NCI-H446 (cell line): ENCODE data around the gene AP4B1.
"Not testable (repeated sequence)": the region's sequence is repeated elsewhere in the genome, so short reads cannot be mapped to it uniquely, and the experiment has no call there.

ENCODE experiments used
- DNase-seq, 2 experiments: peaks; one replicate each; lab custom pipeline; 2025; lab: John Stamatoyannopoulos, UW

AP4B1 gene

GRCh38 chr1:113904674-113905434, at the start of gene AP4B1, which contains the start of gene DCLRE1B:
Gene AP4B1 (minus strand): TSS chr1:113904799. CDS start chr1:113904717, 82 bp downstream.
Gene DCLRE1B (plus strand): TSS chr1:113905326. CDS start chr1:113905587, 261 bp downstream.
- DNase-seq = peak; percentile 99 to 100

GRCh38 chr1:113951719-113952118, 47.1 kb upstream of the AP4B1 start:
- no peak for DNase-seq

DNA sequence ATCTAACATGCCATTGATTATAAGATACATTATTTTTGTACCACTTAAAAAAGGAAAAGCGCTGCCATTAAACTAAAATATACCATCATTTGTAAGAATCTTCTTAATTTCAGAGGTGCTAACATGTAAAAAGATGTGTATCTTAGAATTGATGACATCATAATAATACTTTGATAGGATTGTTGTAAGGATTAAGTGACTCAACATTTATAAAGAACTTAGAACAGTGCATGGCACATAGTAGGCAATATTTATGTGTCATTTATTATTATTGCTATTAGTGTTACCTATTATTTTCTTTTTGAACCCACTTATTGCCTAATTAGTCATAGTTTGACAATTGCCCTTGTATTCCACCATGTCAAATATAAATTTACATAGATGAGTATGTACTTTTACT, 46.3 kb upstream of the AP4B1 start:
- DNase-seq = no peak

DNA sequence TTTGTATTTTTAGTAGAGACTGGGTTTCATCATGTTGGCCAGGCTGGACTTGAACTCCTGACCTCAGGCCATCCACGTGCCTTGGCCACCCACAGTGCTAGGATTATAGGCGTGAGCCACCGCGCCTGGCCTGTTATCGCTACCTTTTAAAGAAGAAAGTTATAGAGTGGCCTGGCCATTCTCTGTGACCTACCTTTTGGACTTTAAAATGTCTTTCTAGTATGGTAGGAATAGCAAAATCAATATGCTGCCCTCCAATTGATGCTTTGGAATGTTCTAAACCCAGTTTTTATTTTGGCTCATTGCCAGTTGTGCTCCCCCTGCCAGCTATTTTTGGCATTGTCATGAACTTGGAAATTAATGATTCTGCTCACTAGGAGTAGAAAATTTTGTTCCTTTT, 44.4 kb upstream of the AP4B1 start:
- DNase-seq = peak in 1 of 2 experiments; percentile 51

DNA sequence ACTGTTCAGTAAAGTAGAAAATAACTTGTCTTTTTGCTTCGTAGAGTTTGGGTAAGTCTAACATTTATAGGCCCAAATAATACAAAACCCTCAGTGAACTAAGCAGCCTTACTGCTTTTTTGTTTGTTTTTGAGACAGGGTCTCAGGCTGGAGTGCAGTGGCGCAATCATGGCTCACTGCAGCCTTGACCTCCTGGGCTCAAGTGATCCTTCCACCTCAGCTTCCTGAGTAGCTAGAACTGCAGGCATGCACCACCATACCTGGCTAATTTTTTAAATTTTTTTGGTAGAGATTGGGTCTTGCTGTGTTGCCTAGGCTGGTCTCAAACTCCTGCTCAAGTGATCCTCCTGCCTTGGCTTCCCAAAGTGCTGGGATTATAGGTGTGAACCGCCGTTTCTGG, 43.6 kb upstream of the AP4B1 start:
- not testable (repeated sequence) for DNase-seq

- no peak for DNase-seq
These were observed 42.9 kb upstream of the AP4B1 start for GRCh38 chr1:113947388-113948107.

- no peak for DNase-seq
These were observed 42.2 kb upstream of the AP4B1 start for GRCh38 chr1:113946678-113947387.

- no peak for DNase-seq
These were observed 41.5 kb upstream of the AP4B1 start for GRCh38 chr1:113946112-113946511.

- DNase-seq = no peak
These were observed 40.7 kb upstream of the AP4B1 start for GRCh38 chr1:113945329-113945728.

GRCh38 chr1:113943028-113943811, 38.6 kb upstream of the AP4B1 start:
- no peak for DNase-seq

GRCh38 chr1:113942527-113942926, 37.9 kb upstream of the AP4B1 start:
- DNase-seq = no peak

DNA sequence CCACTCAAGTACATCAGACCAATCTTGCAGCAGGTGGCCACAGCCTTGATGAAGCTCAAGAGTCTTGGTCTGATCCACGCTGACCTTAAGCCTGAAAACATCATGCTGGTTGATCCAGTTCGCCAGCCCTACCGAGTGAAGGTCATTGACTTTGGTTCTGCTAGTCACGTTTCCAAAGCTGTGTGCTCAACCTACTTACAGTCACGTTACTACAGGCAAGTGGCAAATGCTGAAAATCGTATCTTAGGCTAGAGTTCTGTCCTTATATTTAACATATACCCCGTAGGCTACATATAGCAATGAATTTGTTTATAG, 36.6 kb upstream of the AP4B1 start:
- DNase-seq = no peak

DNA sequence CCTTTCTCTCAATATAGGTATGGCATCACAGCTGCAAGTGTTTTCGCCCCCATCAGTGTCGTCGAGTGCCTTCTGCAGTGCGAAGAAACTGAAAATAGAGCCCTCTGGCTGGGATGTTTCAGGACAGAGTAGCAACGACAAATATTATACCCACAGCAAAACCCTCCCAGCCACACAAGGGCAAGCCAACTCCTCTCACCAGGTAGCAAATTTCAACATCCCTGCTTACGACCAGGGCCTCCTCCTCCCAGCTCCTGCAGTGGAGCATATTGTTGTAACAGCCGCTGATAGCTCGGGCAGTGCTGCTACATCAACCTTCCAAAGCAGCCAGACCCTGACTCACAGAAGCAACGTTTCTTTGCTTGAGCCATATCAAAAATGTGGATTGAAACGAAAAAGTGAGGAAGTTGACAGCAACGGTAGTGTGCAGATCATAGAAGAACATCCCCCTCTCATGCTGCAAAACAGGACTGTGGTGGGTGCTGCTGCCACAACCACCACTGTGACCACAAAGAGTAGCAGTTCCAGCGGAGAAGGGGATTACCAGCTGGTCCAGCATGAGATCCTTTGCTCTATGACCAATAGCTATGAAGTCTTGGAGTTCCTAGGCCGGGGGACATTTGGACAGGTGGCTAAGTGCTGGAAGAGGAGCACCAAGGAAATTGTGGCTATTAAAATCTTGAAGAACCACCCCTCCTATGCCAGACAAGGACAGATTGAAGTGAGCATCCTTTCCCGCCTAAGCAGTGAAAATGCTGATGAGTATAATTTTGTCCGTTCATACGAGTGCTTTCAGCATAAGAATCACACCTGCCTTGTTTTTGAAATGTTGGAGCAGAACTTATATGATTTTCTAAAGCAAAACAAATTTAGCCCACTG, 36.0 kb upstream of the AP4B1 start:
- DNase-seq = no peak

GRCh38 chr1:113938192-113938591, 33.6 kb upstream of the AP4B1 start:
- no peak for DNase-seq

DNA sequence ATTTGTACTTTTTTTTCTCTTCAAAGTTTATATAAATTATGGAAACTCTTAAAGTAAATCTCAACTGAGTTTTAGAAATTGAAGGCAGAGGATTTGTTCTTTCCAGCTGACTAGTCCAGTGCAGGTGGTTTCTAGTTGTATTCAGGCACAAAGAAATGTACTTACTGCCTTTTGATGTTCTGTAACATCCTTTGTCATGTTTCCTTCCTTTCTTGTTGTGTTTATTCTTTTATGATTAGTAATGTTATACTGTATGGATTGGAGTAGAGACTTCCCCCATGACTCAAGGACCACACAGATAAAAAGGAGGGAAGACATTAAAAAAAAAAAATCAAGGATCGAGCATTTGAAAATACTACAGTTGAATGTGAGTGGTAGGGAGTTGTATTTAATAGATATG, 32.5 kb upstream of the AP4B1 start:
- DNase-seq = no peak

DNA sequence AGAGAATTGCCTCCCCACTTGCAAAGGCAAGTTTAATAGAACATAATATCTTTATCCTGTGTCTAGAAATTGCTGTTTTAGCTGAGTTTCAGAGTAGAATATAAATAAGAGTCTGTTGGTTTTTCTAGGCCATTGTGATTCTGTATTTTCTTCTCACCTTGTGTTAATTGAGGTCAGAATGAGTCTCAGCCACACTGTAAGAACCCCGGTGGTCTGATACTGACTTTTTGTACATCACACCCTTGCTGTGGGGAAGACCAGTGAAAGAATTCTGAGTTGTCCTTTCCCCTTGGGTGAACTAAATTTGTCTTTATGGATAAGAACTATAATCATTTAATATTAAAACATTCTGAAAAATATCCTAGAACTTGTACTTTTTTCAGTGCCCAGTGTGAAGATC, 31.4 kb upstream of the AP4B1 start:
- no peak for DNase-seq

- DNase-seq = no peak
These were observed 30.6 kb upstream of the AP4B1 start for GRCh38 chr1:113935176-113935575.

- DNase-seq = no peak
These were observed 30.0 kb upstream of the AP4B1 start for GRCh38 chr1:113934511-113935055.

GRCh38 chr1:113934006-113934405, 29.4 kb upstream of the AP4B1 start:
- no peak for DNase-seq

DNA sequence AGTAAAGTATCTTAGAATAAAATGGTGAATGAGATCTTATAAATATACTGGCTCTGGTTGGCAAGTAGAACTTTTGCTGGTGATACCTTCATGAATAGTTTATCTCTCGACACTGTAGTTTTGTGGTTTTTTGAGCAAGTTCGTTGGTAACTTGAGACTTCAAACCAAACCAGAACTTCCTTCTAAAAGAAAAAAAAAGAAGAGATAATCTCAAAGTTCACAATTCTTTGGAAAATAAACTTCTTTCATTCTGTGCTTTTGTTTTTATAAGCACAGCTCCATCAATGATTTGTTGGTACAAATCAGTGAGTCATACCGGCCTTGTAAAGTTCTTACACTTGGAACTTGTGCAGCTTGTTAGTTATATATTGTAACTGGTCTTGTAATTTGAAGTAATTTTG, 26.9 kb upstream of the AP4B1 start:
- no peak for DNase-seq
